ENCODE measurements around the gene C5orf52.
A peak's percentile ranks its signal among the peaks of the same experiment; 100 is the strongest.
"Not testable (repeated sequence)": the region's sequence is repeated elsewhere in the genome, so short reads cannot be mapped to it uniquely, and the experiment has no call there.

The C5orf52 gene

DNA sequence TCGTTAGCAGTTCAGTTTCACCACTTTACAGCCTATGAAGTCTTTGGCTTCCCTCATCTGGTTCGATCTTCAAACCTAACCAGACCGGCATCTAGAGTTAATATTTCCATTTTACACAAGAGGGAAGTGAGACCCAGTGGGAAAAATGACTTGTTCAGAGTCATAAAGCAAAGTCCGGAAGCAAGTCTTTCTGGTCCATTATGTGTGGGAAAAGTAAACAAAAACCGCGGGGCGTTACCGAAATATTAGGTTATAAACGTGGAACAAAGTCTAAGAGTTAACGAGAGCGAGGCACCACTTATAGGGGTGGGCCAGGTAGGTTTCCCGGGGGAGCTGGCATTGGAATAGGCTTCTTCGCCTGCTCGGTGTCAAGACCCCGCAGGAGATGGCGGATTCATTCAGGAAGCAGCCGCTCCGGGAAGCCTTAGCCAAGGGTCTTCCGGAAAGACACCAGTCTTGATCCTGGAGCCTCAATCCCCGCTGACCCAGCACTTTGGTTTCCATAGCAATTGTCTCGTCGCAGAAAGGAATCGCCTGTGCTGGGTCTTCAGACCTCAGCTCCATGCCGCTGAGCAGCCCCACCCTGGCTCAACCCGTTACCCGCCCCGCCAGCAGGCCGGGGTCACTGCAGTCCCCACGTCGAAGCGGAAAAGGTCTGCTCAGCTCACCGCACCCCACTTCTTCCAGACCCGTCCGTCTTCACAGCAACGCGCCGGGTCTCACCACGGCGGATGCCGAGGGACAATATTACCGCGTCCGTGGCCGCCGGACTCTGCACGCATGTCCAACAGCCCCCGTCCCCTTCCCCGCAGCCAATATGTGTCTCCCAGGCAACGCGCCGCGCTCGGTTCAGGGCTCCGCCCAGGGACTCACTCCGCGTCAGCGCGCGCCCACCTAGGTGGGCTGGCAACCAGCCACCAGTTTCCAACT lies at the start of gene C5orf52:
C5orf52 (plus strand) TSS at position 872 of the 930 bp plus-strand sequence. CDS start 82 bp downstream, outside the sequence.
- peak; percentile 38 for DNase-seq

DNA sequence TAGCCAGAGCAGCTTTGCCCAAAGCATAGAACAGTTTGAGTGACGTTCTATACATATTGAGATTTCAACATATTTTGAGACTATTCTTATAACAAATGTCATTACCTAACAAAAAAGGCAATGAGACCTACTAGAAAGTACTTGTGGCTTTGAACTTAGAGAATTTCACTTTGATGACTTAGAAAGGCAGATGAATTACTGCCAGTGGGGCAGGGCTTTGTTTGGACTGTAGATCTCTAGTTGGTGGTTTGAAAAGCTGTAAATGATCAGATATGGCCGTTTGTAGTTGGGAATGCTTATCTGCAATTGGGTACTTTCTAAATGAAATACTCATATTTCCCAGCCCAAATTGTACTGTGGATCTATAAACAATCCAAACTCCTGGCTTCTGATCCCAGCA lies 47.2 kb upstream of the C5orf52 start:
- DNase-seq = no peak

DNA sequence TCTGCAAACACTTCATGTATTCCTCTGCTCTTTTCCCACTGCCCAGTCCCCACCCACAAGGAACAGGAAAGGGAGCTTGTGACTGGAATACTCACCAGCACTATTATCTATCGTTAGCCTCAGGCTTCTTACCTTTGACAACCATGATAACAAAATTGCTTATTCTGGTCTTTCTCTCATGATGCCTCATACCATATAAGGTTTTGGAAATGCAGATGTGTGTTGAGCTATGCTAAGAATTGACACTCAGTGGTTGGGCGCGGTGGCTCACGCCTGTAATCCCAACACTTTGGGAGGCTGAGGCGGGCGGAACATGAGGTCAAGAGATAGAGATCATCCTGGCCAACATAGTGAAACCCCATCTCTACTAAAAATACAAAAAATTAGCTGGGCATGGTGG lies 44.5 kb upstream of the C5orf52 start:
- DNase-seq = no peak

DNA sequence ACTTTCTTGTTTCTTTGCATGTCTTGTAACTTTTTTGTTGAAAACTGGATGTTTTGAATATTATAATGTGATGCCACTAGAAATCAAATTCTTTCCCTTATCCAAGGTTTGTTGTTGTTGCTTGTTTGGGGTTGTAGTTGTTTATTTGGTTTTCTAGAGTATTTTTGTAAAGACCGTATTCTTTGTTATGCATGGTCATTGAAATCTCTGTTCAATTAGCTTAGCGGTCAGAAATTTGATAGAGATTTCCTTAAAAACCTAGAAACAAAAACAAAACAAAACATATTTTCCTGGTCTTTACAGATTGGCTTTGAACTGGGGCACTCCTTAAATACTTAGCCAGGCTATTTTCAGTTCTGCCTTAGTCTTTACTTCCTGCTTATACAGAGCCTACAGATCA lies 41.0 kb upstream of the C5orf52 start:
- DNase-seq = no peak

DNA sequence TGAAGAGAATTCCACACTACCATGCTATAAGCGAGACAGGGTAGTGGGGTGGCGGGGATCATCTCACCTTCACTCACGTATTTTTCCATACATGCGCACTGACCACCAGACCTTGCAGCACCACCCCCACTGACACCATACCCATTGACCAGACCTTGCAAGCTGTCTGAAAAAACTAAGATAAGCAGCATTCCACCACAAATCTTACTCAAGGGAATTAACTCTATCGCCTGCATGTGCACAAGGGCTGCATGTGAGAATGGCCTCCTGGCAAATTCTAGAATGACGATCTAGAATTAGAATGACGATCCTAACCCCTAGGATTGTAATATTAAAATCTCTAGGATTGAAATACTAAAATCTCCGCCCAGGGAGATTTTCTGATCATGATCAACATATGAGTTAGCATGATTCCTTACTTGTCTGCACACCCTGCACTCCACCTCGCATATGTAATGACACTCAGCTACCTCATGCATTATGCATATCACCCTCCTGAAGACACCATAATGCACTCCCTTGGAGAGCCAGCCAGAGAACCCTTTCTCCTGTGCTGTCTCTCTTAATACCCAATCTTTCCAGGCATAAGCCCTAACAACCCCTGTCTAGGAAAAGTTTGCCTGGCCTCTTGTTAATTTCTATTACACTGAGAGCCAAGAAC lies 30.8 kb upstream of the C5orf52 start:
- DNase-seq = no peak

DNA sequence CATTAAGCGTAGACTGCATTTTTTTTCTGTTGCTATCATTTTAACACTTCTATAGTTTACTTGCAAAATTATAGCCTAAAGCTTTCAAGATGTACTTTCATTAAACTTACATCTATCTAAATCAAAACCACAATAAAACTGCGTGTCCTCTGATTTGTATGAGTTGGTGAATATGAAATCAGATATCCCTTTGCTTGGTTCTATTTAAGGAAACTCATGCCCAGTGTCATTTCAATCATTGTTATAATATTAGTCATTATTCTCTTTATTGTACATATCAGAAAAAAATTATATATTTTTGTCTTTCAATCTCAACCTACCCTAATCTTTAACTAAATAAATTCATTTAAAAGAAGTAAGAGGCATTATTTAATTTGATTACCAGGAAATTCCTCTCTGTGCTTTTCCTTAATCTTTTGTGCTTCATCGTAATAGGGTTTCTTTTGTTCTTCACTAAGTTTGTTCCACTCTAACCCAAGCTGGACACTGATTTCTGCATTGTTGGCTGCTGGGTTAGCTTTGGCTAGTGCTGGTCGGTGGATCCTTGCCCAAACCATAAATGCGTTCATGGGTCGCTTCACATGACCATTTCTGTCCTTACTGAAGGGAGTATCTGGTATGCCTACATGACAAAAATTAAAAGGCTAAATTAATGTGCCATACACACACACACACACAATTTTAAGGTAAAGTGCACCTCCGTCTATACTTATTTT lies 22.9 kb upstream of the C5orf52 start:
- DNase-seq = no peak

DNA sequence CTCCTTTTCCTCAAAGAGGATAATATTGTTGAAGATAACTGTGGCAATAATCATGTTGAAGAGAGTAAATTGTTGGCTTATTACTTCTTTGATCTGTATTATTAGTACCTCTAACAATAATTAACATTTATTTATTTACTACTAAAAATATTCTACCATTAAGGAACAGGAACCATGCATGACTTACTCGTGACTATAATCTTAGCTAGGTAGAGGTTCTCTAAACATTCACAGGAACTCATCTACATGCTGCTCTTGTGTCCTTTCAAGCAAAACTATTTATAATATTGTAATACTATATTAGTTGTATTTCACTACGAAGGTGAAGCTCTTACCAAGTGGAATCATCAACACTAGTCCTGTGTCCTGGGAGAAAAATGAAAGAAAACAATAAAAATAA lies 22.2 kb upstream of the C5orf52 start:
- DNase-seq = no peak

DNA sequence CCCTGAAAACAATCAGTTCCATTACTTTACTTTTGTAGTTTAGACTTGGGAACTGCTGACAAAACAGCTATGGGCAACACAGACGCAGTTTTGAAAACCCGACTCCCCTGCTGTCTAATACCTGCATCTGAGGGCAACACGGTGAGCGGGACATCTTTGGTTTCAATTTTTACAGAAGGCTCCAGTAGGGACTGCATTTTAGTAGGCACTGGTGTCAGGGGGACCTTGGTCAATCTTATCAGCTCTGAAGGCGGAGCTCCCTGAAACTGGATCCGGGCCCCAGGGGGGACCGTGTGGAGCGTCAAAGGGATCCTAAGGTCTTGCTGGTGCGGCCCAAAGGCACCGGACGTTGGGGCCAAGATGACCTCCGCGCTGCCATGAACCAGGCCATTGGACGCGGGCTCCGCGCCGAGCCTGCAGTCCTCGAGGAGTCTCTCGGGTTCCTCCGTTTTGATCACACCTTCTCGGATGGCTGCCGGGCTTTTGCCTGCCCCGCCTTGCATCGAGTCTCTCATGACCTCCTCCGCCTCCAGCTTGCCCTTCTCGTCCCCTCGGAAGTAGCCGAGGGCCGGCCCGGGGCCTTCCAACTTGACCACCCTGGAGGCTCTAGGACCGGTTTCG lies 20.2 kb upstream of the C5orf52 start:
- no peak for DNase-seq

DNA sequence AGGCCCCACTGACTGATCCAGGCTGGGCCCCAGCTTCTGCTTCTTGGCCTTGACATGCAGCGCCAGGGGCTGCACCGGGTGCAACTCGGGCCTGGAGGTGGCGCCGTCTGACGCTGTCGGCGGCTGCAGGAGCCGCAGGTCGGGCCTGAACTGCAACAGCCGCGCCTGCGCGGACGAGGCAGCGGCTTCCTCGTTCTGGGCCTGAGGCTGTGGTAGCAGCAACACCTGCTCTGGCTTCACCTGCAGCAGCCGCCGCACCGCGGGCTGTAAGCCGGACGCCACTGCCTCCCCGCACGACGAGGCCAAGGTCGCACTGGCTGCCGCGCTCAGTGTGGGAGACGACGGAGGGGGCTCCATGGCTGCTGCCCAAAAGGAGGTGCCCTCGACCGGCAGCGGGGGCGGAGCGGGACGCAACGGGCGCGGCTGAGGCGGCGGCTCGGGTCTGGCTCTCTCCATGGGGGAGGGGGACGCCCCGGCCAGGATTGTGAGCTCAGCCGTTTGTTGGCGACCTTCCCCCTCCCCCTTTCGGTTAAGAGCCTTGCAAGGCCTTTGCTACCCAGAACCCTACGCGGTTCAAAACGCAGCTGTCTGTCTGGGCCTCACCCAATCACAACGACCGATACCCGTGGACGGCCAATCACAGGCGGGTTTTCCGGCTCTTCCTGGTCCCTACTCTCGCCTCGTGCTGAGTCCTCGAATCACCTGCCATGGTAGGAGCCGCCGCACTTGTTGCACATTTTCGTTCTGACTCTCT lies 19.5 kb upstream of the C5orf52 start:
- peak; percentile 81 for DNase-seq

DNA sequence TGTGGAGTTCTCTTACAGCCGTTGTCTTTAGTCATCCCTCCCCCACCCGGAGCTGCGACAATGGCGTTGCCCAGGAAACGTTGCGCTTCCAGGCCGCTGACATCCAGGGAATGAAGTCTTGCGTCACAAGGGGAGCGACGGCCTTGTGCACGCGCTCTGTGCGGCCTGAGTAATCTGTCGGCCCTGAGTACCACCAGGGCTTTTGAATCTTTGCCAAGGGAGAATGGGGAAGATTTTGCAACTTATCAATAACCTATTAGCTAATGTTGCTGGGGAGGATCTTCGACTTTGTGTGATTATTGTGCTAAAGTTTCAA lies 19.0 kb upstream of the C5orf52 start, which contains the start of gene SOX30:
SOX30 (minus strand) TSS at position 62 of the 316 bp plus-strand sequence. CDS start 360 bp downstream, outside the sequence.
- no peak for DNase-seq

DNA sequence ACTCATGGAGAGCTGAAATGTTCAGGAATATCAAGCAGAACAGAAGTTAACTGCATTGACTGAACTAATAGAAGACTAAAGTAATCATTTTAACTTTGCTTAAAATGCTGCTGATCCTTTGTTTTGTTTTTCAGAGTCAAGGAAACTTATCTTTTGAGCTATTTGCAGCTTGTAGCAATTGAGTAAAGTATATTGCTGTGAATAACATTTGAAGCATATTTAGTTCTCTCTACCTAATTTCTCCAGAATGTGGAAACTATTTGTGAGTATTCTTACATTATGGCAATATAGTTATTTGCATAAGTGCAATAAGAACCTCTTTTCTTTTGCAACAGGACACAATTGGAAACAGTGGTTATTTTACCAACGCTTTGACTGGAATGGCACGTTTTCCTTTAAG lies 13.8 kb upstream of the C5orf52 start:
- DNase-seq = no peak

DNA sequence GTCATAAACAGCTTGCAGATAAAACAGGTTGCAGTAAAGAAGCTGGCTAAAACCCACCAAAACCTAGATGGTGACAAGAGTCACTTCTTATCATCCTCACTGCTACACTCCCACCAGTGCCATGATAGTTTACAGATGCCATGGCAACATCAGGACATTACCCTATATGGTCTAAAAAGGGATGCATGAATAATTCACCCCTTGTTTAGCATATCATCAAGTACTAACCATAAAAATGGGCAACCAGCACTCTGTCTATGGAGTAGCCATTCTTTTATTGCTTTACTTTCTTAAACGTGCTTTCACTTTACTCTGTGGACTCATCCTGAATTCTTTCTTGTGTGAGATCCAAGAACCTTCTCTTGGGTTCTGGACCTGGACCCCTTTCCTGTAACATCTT lies 12.4 kb upstream of the C5orf52 start:
- DNase-seq = no peak

DNA sequence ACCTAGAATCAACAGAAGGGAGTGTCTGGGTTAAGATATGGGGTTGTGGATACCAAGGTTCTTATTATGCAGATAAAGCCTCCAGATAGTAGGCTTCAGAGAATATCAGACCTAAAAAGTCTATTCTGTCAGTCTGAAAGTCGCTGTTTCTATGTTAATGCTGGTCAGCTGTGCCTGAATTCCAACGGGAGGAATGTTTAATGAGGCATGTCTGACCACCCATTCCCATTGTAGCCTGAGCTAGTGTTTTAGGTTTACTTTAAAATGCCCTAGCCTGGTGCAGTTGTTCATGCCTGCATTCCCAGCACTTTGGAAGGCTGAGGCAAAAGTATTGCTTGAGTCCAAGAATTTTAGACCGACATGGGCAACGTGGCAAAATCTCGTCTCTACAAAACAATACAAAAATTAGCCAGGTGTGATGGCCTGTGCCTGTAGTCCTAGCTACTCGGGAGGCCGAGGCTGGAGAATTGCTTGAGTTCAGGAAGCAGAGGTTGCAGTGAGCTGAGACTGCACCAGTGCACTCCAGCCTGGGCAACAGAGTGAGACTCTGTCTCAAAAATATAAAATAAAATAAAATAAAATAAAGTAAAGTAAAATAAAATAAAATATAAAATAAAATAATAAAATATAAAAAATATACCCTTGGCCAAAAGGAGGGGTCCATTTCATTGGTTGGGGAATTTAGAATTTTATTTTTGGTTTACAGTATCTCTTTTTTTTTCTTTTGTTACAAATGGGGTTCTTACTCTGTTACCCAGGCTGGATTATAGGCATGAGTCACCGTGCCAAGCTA lies 11.3 kb upstream of the C5orf52 start:
- DNase-seq = no peak

DNA sequence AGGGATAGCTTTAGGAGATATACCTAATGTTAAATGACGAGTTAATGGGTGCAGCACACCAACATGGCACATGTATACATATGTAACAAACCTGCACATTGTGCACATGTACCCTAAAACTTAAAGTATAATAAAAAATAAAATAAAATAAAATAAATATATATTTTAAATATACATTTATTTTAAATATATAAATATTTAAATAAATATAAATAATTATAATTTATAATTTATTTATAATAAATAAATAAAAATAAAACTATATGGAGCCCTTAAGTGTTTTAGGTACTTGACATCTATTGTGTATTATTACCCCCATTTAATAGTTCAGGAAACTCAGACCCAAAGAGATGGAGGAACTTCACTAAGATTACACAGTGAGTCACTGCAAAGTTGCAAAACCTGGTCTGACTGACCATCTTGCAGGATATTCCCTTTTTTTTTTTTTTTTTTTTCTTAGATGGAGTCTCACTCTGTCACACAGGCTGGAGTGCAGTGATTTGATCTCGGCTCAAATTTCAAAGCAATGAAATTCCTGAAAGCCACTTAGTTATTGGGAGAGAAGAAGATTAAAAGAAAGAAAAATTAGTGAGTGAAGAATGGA lies 5.8 kb upstream of the C5orf52 start:
- no peak for DNase-seq

DNA sequence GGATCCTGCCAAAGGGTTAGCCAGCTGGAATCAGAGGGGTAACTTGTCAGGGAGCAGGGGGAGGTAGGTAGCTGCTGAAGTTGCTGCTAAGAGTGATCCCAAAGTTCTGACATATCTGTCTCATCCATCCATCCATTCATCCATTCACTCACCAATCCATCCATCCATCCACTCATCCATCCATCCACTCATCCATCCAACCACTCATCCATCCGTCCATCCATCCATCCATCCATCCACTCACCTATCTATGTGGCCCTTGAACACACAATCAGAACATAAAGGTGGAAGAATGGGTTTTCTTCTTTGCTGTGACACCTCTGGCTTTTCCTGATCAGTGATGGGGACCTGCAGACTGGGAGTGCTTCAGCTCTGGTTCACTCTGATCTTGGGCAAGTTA lies 3.0 kb upstream of the C5orf52 start:
- DNase-seq = no peak

DNA sequence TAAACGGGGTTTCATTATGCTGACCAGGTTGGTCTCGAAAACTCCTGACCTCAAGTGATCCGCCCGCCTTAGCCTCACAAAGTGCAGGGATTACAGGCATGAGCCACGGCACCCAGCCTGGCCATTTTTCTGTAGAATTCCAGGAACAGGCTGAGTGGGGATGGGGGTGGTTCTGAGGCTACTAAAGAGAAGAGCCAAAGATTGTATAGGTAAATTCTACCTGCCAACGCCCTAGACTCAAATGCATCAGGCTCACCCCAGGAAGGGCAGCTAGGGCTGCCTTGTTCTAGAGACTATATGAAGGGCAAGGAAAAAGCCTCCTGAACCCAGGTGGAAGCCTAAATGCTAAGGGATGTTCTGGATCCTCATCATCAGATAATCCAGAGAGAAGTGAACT lies 1.6 kb upstream of the C5orf52 start:
- no peak for DNase-seq

DNA sequence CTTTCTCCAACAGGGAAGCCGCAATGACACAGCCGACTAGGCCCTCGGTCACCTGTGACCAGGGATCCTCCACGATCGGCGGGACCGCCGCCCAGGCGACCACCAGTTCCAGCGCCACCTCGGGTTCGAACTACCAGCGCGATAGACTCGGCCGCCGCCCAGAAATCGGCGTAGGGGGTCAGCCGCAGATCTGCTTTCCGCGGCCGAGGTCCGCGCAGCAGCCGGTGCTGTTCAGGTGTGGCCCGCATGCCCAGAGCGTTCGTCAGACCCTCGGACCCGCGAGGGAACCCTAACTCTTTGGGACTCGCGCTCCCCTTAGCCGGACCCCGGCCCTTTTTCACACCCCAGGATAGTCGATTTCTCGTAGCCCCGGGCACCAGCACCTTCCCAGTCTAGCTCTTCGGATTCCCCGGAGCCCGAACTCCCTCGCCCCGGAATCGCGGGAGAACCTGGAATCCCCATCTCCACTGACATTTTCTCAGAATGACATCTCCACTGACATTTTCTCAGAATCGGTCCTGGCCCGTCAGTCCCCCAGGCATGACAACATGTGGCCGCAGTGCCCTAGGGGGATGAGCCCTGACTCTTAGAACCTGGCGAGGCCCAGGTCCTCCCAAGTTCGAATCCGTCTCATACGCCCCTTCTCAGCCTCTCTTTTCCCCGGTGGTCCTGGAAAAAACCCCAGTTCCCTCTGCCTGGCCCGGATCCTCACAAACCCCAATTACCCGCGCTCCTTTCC lies 428 bp downstream of the C5orf52 start:
- no peak for DNase-seq

DNA sequence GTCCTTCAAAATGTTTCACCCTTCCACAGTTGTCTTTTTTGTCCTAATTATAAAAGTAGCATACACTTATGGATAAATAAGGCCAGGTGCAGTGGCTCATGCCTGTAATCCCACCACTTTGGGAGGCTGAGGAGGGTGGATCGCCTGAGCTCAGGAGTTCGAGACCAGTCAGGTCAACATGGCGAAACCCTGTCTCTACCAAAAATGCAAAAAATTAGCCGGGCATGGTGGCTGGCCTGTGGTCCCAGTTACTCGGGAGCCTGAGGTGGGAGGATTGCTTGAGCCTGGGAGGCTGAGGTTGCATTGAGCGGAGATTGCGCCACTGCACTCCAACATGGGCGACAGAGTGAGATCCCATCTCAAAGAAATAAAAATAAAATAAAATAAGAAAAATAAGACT lies 1.6 kb downstream of the C5orf52 start:
- no peak for DNase-seq

DNA sequence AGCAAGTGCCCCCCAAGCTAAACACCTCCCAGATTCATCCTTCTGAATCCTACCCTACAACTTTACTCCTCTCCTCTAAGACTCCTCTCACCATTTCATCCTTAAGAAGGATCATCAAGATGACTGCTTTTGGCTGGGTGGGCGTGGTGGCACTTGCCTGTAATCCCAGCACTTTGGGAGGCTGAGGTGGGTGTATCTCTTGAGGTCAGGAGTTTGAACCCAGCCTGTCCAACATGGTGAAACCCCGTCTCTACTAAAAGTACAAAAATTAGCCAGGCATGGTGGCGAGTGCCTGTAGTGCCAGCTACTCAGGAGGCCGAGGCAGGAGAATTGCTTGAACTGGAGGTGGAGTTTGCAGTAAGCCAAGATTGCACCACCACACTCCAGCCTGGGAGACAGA lies 3.0 kb downstream of the C5orf52 start:
- not testable (repeated sequence) for DNase-seq

DNA sequence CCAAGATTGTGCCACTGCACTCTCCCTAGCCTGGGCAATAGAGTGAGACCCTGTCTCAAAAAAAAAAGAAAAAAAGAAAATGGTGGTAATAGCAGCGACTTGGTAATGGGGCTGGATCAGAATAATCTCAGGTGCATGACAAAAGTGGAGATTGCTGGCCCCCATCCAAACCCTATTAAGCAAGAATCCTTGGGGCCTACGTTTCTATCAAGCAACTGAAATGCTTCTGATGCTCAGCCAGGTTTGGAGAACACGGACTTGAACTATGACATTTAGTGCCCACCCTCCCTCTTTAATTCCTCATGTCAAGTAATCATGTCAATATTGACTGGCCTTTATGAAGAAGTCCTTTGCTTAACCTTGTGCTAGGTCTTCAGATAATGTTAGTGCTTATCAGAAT lies 6.6 kb downstream of the C5orf52 start:
- DNase-seq = no peak

Measured in activated CD4-positive, CD25-positive, alpha-beta regulatory T cell treated with anti-CD3 and anti-CD28 coated beads, Interleukin-2, amount 50 U/mL, for 72 hours (primary cell).